Activated CD8-positive, alpha-beta memory T cell treated with anti-CD3 and anti-CD28 coated beads for 4 hours (primary cell): ENCODE data around the gene ZEB2.
"Not testable (repeated sequence)": the region's sequence is repeated elsewhere in the genome, so short reads cannot be mapped to it uniquely, and the experiment has no call there.

ENCODE experiments used
- DNase-seq, 2 donors: peaks; one replicate each; pipeline ENCODE4 v3.0.0-alpha.2; 2020; ENCODE audit warnings: low read depth in 2 of 2

Gene ZEB2

GRCh38 chr2:144382849-144383248 is 137.1 kb downstream of the ZEB2 start:
- no peak for DNase-seq

GRCh38 chr2:144381716-144382115 is 138.2 kb downstream of the ZEB2 start:
- no peak for DNase-seq

GRCh38 chr2:144379851-144380311 is 140.0 kb downstream of the ZEB2 start:
- no peak for DNase-seq

GRCh38 chr2:144378551-144378950 is 141.4 kb downstream of the ZEB2 start:
- no peak for DNase-seq

- DNase-seq = no peak
Observed at GRCh38 chr2:144377914-144378313, 142.0 kb downstream of the ZEB2 start.

GRCh38 chr2:144376926-144377325 is 143.0 kb downstream of the ZEB2 start:
- DNase-seq = no peak

- no peak for DNase-seq
Observed at GRCh38 chr2:144376460-144376859, 143.5 kb downstream of the ZEB2 start.

- no peak for DNase-seq
Observed at GRCh38 chr2:144374163-144374661, 145.7 kb downstream of the ZEB2 start.

- no peak for DNase-seq
Observed at GRCh38 chr2:144372410-144373080, 147.4 kb downstream of the ZEB2 start.

- DNase-seq = no peak
Observed at GRCh38 chr2:144370937-144371584, 148.9 kb downstream of the ZEB2 start.

- DNase-seq = no peak
Observed at GRCh38 chr2:144369416-144369815, 150.5 kb downstream of the ZEB2 start.

- DNase-seq = no peak
Observed at GRCh38 chr2:144366825-144367429, 153.0 kb downstream of the ZEB2 start.

GRCh38 chr2:144364944-144365738 is 154.8 kb downstream of the ZEB2 start:
- no peak for DNase-seq

GRCh38 chr2:144364247-144364646 is 155.7 kb downstream of the ZEB2 start:
- not testable (repeated sequence) for DNase-seq

GRCh38 chr2:144362401-144362800 is 157.5 kb downstream of the ZEB2 start:
- DNase-seq = no peak

- DNase-seq = no peak
Observed at GRCh38 chr2:144361742-144362141, 158.2 kb downstream of the ZEB2 start.

- no peak for DNase-seq
Observed at GRCh38 chr2:144359684-144360083, 160.2 kb downstream of the ZEB2 start.

GRCh38 chr2:144358979-144359541 is 160.9 kb downstream of the ZEB2 start:
- DNase-seq = no peak

GRCh38 chr2:144358374-144358964 is 161.4 kb downstream of the ZEB2 start:
- no peak for DNase-seq

GRCh38 chr2:144357623-144358373 is 162.1 kb downstream of the ZEB2 start:
- DNase-seq = no peak

GRCh38 chr2:144356402-144356801 is 163.5 kb downstream of the ZEB2 start:
- no peak for DNase-seq
